Measurements from ENCODE around the gene CCDC33.

- TF ChIP-seq, protein P1, sequence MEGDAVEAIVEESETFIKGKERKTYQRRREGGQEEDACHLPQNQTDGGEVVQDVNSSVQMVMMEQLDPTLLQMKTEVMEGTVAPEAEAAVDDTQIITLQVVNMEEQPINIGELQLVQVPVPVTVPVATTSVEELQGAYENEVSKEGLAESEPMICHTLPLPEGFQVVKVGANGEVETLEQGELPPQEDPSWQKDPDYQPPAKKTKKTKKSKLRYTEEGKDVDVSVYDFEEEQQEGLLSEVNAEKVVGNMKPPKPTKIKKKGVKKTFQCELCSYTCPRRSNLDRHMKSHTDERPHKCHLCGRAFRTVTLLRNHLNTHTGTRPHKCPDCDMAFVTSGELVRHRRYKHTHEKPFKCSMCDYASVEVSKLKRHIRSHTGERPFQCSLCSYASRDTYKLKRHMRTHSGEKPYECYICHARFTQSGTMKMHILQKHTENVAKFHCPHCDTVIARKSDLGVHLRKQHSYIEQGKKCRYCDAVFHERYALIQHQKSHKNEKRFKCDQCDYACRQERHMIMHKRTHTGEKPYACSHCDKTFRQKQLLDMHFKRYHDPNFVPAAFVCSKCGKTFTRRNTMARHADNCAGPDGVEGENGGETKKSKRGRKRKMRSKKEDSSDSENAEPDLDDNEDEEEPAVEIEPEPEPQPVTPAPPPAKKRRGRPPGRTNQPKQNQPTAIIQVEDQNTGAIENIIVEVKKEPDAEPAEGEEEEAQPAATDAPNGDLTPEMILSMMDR (IDR thresholded peaks at IDR 0.05; ENCODE audit: extremely low read depth in 1 of 2, insufficient read depth in 1 of 2, low read depth in 1 of 2, low read length in 2 of 2), result no peak
- TF ChIP-seq EZH2 (IDR thresholded peaks at IDR 0.05; ENCODE audit: borderline replicate concordance, low read depth, low read length, severe bottlenecking) (no peak), POLR2A (IDR thresholded peaks at IDR 0.05; ENCODE audit: low read depth, low read length) (no peak), POLR2AphosphoS5 (IDR thresholded peaks at IDR 0.05; ENCODE audit: insufficient read depth, low read depth, low read length) (no peak), MYC (IDR thresholded peaks at IDR 0.05; ENCODE audit: low read depth, low read length) (no peak)
- TF ChIP-seq, protein P2, sequence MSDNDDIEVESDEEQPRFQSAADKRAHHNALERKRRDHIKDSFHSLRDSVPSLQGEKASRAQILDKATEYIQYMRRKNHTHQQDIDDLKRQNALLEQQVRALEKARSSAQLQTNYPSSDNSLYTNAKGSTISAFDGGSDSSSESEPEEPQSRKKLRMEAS (IDR thresholded peaks at IDR 0.05; ENCODE audit: insufficient read depth, insufficient read length), result no peak
Measured at GRCh38 chr15:74337607-74338211, 101.6 kb downstream of the CCDC33 start.

Measured in endothelial cell of umbilical vein (primary cell).